Measurements from ENCODE around the gene TSPAN3. TPM values are rescaled to one million over a fixed set of nuclear protein-coding genes. Genes with fewer than 3 reads are reported as not detected.
A peak's percentile ranks its signal among the peaks of the same experiment; 100 is the strongest.

Gene TSPAN3
- polyA plus RNA-seq, 3 donors from 2014 or later, result 96.3 to 145 (median 105) TPM

- no peak overlapping the region for H3K4me3 Mint-ChIP-seq
- no peaks in the 10 kb centered on the region for H3K9me3 Mint-ChIP-seq
- H3K27ac Mint-ChIP-seq, result peak overlapping the region in 2 of 6 donors; percentile 37 to 55
- H3K27me3 Mint-ChIP-seq (ENCODE audit: low read depth in 3 of 3), result peaks cover 0 to 6% (median 0%) of the 10 kb centered on the region in 3 donors
- DNase-seq, result no peak
- peaks cover 22 to 58% of the 10 kb centered on the region in 2 donors for H3K4me1 Mint-ChIP-seq
- H3K36me3 Mint-ChIP-seq, result peaks cover 0 to 3% (median 0%) of the 10 kb centered on the region in 3 donors
Observed at GRCh38 chr15:77058468-77058867, 12.4 kb downstream of the TSPAN3 start.

- Mint-ChIP-seq H3K9me3 (no peaks in the 10 kb centered on the region), H3K27ac (peak overlapping the region in 3 of 6 donors; percentile 9 to 55 (median 12)), H3K4me3 (no peak overlapping the region), H3K4me1 (peaks cover 22 to 59% of the 10 kb centered on the region in 2 donors), H3K27me3 (ENCODE audit: low read depth in 3 of 3) (peaks cover 0 to 6% (median 0%) of the 10 kb centered on the region in 3 donors), H3K36me3 (peaks cover 0 to 3% (median 0%) of the 10 kb centered on the region in 3 donors)
- DNase-seq, result no peak
Observed at GRCh38 chr15:77057685-77058084, 13.2 kb downstream of the TSPAN3 start.

- no peaks in the 10 kb centered on the region for H3K9me3 Mint-ChIP-seq
- peaks cover 0 to 6% (median 0%) of the 10 kb centered on the region in 3 donors for H3K27me3 Mint-ChIP-seq (ENCODE audit: low read depth in 3 of 3)
- H3K4me3 Mint-ChIP-seq, result no peak overlapping the region
- H3K4me1 Mint-ChIP-seq, result peaks cover 20 to 54% of the 10 kb centered on the region in 2 donors
- H3K27ac Mint-ChIP-seq, result no peak overlapping the region
- no peak for DNase-seq
- H3K36me3 Mint-ChIP-seq, result peaks cover 0 to 6% (median 0%) of the 10 kb centered on the region in 3 donors
Observed at GRCh38 chr15:77057072-77057471, 13.8 kb downstream of the TSPAN3 start.

- no peak for DNase-seq
- Mint-ChIP-seq H3K27me3 (ENCODE audit: low read depth in 3 of 3) (peaks cover 0 to 2% (median 0%) of the 10 kb centered on the region in 3 donors), H3K4me3 (no peak overlapping the region), H3K36me3 (peaks cover 0 to 7% (median 5%) of the 10 kb centered on the region in 3 donors), H3K9me3 (no peaks in the 10 kb centered on the region), H3K27ac (peak overlapping the region in 1 of 6 donors; percentile 49), H3K4me1 (peaks cover 14 to 38% of the 10 kb centered on the region in 2 donors)
Observed at GRCh38 chr15:77053709-77054108, 17.2 kb downstream of the TSPAN3 start.

GRCh38 chr15:77052556-77052955, 18.4 kb downstream of the TSPAN3 start:
- Mint-ChIP-seq H3K4me3 (no peak overlapping the region), H3K9me3 (no peaks in the 10 kb centered on the region), H3K27me3 (ENCODE audit: low read depth in 3 of 3) (peaks cover 0 to 2% (median 0%) of the 10 kb centered on the region in 3 donors), H3K4me1 (peaks cover 9 to 27% of the 10 kb centered on the region in 2 donors), H3K36me3 (peaks cover 0 to 12% (median 10%) of the 10 kb centered on the region in 3 donors), H3K27ac (no peak overlapping the region)
- DNase-seq, result no peak

- DNase-seq, result no peak
- Mint-ChIP-seq H3K9me3 (no peaks in the 10 kb centered on the region), H3K36me3 (peaks cover 27 to 42% (median 28%) of the 10 kb centered on the region in 3 donors), H3K27ac (peak overlapping the region in 2 of 6 donors; percentile 22 to 60), H3K4me3 (no peak overlapping the region), H3K27me3 (ENCODE audit: low read depth in 3 of 3) (peaks cover 0 to 14% (median 2%) of the 10 kb centered on the region in 3 donors), H3K4me1 (peaks cover 12 to 21% of the 10 kb centered on the region in 2 donors)
Observed at GRCh38 chr15:77048135-77048876, 22.6 kb downstream of the TSPAN3 start.

GRCh38 chr15:77046704-77047412, 24.1 kb downstream of the TSPAN3 start:
- no peaks in the 10 kb centered on the region for H3K9me3 Mint-ChIP-seq
- H3K36me3 Mint-ChIP-seq, result peaks cover 28 to 39% (median 30%) of the 10 kb centered on the region in 3 donors
- peak overlapping the region in 4 of 6 donors; percentile 0 to 82 (median 29) for H3K27ac Mint-ChIP-seq
- peaks cover 0 to 26% (median 2%) of the 10 kb centered on the region in 3 donors for H3K27me3 Mint-ChIP-seq (ENCODE audit: low read depth in 3 of 3)
- peaks cover 16 to 34% of the 10 kb centered on the region in 2 donors for H3K4me1 Mint-ChIP-seq
- no peak for DNase-seq
- H3K4me3 Mint-ChIP-seq, result no peak overlapping the region

- peak overlapping the region in 4 of 6 donors; percentile 19 to 82 (median 34) for H3K27ac Mint-ChIP-seq
- peaks cover 20 to 39% of the 10 kb centered on the region in 2 donors for H3K4me1 Mint-ChIP-seq
- H3K27me3 Mint-ChIP-seq (ENCODE audit: low read depth in 3 of 3), result peaks cover under 1 to 32% (median 3%) of the 10 kb centered on the region in 3 donors
- peaks cover 0 to 1% (median 0%) of the 10 kb centered on the region in 6 donors for H3K9me3 Mint-ChIP-seq
- peaks cover 29 to 39% (median 33%) of the 10 kb centered on the region in 3 donors for H3K36me3 Mint-ChIP-seq
- no peak for DNase-seq
- no peak overlapping the region for H3K4me3 Mint-ChIP-seq
Observed at GRCh38 chr15:77045985-77046384, 24.9 kb downstream of the TSPAN3 start.

- Mint-ChIP-seq H3K4me1 (peaks cover 24 to 45% of the 10 kb centered on the region in 2 donors), H3K36me3 (peaks cover 35 to 45% (median 36%) of the 10 kb centered on the region in 3 donors), H3K27ac (peak overlapping the region in 4 of 6 donors; percentile 35 to 81 (median 58)), H3K4me3 (no peak overlapping the region), H3K9me3 (peaks cover 0 to 6% (median 1%) of the 10 kb centered on the region in 6 donors), H3K27me3 (ENCODE audit: low read depth in 3 of 3) (peaks cover 5 to 47% (median 9%) of the 10 kb centered on the region in 3 donors)
- no peak for DNase-seq
Observed at GRCh38 chr15:77044228-77045042, 26.5 kb downstream of the TSPAN3 start.

GRCh38 chr15:77042955-77043920, 27.7 kb downstream of the TSPAN3 start:
- H3K4me1 Mint-ChIP-seq, result peaks cover 23 to 38% of the 10 kb centered on the region in 2 donors
- H3K27me3 Mint-ChIP-seq (ENCODE audit: low read depth in 3 of 3), result peaks cover 8 to 56% (median 9%) of the 10 kb centered on the region in 3 donors
- H3K4me3 Mint-ChIP-seq, result no peak overlapping the region
- peaks cover 30 to 45% (median 35%) of the 10 kb centered on the region in 3 donors for H3K36me3 Mint-ChIP-seq
- peaks cover 0 to 6% (median 2%) of the 10 kb centered on the region in 6 donors for H3K9me3 Mint-ChIP-seq
- DNase-seq, result no peak
- H3K27ac Mint-ChIP-seq, result peak overlapping the region in 5 of 6 donors; percentile 30 to 78 (median 73)

GRCh38 chr15:77042245-77042919, 28.5 kb downstream of the TSPAN3 start:
- DNase-seq, result no peak
- Mint-ChIP-seq H3K27ac (peak overlapping the region; percentile 12 to 89 (median 69)), H3K36me3 (peaks cover 26 to 41% (median 35%) of the 10 kb centered on the region in 3 donors), H3K4me1 (peaks cover 23 to 38% of the 10 kb centered on the region in 2 donors), H3K4me3 (peak overlapping the region in 1 of 5 donors; percentile 4), H3K9me3 (peaks cover 0 to 7% (median 2%) of the 10 kb centered on the region in 6 donors), H3K27me3 (ENCODE audit: low read depth in 3 of 3) (peaks cover 9 to 65% (median 15%) of the 10 kb centered on the region in 3 donors)

Data from immature natural killer cell (primary cell).